Activated naive CD8-positive, alpha-beta T cell (primary cell): ENCODE results near the gene ADAMTS9.

ENCODE experiments used
- H3K27ac Mint-ChIP-seq: one replicate; pipeline ENCODE4 v1.8.0; 2021; ENCODE audit warnings: mixed read lengths
- H3K27me3 Mint-ChIP-seq: one replicate; pipeline ENCODE4 v1.8.0; 2021; ENCODE audit warnings: mixed read lengths
- H3K36me3 Mint-ChIP-seq: one replicate; pipeline ENCODE4 v1.8.0; 2021; ENCODE audit warnings: mixed read lengths
- H3K4me1 Mint-ChIP-seq: one replicate; pipeline ENCODE4 v1.8.0; 2021; ENCODE audit warnings: low read depth, mixed read lengths
- H3K4me3 Mint-ChIP-seq: one replicate; pipeline ENCODE4 v1.8.0; 2021; ENCODE audit warnings: mild to moderate bottlenecking, mixed read lengths
- H3K9me3 Mint-ChIP-seq: one replicate; pipeline ENCODE4 v1.8.0; 2021; ENCODE audit warnings: low read depth, mixed read lengths

The ADAMTS9 gene

DNA sequence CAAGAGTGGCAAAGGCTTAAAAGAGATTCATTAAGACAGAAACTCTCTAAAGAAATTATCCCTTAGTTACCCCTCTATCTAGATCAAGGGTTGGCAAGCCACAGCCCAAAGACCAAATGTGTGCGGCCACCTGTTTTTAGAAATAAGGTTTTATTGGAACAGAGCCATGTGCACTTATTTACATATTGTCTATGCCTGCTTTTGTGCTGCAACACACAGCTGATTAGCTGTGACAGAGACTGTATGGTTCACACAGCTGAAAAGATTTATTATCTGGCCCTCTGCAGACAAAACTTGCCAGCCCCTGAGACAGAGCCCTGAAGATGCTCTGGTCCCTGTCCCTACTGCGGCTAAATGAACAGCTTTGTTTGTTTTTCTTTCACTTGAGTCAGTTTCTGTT is 88.1 kb downstream of the ADAMTS9 start:
- Mint-ChIP-seq H3K27ac (no peak overlapping the region), H3K36me3 (no peaks in the 10 kb centered on the region), H3K4me3 (no peak overlapping the region), H3K27me3 (peaks cover 2% of the 10 kb centered on the region), H3K4me1 (no peaks in the 10 kb centered on the region), H3K9me3 (no peaks in the 10 kb centered on the region)

DNA sequence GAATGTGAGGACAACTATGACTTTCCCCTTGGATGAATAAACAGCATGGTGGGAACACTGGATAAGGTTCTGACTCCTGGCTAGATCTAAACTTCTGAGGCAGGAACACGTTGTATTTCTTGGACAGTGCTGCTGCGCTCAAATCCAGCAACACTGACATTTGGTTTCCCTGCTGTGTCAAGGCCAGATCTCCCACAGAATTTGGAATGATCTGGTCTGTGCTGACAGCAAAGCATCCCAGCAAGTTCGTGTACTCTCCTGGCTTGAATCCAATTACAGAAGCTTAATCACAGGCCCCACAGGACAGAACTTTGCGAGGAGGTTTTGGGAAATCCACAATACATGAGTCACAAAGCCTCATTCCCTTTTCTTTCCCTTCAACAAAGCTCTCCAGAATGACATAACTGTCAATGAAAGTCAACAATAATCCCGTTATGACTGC is 92.5 kb downstream of the ADAMTS9 start:
- no peak overlapping the region for H3K27ac Mint-ChIP-seq
- H3K4me1 Mint-ChIP-seq = no peaks in the 10 kb centered on the region
- H3K4me3 Mint-ChIP-seq = no peak overlapping the region
- H3K27me3 Mint-ChIP-seq = peaks cover 2% of the 10 kb centered on the region
- no peaks in the 10 kb centered on the region for H3K36me3 Mint-ChIP-seq
- H3K9me3 Mint-ChIP-seq = no peaks in the 10 kb centered on the region

DNA sequence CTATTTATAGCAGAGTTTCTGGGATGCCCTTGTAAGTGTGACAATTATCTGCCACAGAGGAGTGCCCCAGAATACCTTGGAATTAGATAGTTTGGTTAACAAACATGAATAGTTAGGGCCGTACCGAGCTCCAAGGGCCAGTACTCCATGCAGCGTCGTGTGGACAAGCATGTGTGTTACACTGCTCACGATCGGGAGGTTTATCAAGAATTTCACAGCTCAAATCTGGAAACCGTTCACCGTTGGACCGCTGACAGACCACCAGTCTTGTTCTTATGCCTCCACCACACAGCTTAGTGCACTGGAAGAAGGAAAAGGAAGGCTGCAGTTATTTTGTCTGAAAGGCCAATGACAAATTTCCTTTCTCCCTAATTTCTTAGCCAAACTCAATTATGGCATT is 93.7 kb downstream of the ADAMTS9 start:
- Mint-ChIP-seq H3K27me3 (peaks cover 2% of the 10 kb centered on the region), H3K4me1 (no peaks in the 10 kb centered on the region), H3K9me3 (no peaks in the 10 kb centered on the region), H3K4me3 (no peak overlapping the region), H3K36me3 (no peaks in the 10 kb centered on the region), H3K27ac (no peak overlapping the region)

DNA sequence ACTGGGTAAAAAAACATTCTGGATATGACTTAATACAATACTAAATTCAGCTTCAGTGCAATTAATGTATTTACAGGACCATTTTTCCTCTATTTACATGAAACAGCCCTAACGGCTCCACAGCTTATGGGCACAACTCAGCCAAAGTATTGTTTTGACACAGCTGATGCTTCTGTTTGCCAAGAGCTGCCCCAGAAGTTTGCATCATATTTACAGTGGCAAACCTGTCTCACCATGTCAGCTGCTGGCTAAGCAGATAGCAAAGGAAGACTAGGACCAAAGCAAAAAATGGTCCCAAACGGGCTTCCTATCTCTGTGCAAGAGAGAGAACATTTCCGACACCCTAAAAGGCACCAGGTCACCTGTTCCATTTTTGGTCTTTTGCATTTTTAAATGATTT is 94.5 kb downstream of the ADAMTS9 start:
- Mint-ChIP-seq H3K27me3 (peaks cover 2% of the 10 kb centered on the region), H3K36me3 (no peaks in the 10 kb centered on the region), H3K4me1 (no peaks in the 10 kb centered on the region), H3K4me3 (no peak overlapping the region), H3K27ac (no peak overlapping the region), H3K9me3 (no peaks in the 10 kb centered on the region)

DNA sequence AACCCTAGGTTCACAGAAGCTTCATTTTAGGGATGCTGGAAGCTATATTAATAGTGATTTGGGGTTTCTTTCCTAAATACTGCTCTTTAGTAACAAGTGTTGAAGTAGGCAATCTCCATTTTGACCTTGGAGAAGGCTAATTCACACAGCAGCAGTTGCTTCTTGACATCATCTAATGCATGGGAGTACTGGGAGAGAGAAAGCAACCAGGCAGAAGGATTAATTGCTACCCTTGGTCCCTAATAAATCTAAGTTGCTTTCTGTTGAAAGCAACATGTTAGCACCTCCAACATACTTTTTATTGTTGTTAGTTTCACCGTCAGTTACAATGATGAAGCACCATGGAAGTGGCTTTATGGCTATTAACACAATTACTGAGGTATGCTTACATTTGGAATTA is 96.2 kb downstream of the ADAMTS9 start:
- no peaks in the 10 kb centered on the region for H3K4me1 Mint-ChIP-seq
- no peak overlapping the region for H3K4me3 Mint-ChIP-seq
- peaks cover 2% of the 10 kb centered on the region for H3K27me3 Mint-ChIP-seq
- no peaks in the 10 kb centered on the region for H3K36me3 Mint-ChIP-seq
- no peaks in the 10 kb centered on the region for H3K9me3 Mint-ChIP-seq
- H3K27ac Mint-ChIP-seq = no peak overlapping the region

DNA sequence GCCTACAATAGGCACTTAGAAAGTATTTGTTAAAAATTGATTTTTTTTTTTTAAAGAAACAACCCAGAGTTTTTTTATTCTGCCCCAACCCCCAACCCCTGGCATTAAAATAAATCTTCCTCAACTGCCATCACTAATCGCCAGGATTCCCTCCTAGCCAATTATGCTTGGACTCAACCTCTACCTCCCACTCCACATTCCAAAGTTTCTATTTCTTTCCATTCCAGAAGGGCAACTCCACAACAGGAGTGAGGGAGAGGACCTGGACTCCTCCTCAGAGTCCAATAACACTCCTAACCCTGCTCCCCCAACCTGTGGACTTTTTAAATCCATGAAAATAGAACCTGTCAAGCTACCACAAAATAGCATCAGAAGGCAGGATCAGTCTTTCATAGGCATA is 99.4 kb downstream of the ADAMTS9 start:
- no peaks in the 10 kb centered on the region for H3K9me3 Mint-ChIP-seq
- H3K4me3 Mint-ChIP-seq = no peak overlapping the region
- H3K27ac Mint-ChIP-seq = no peak overlapping the region
- peaks cover 3% of the 10 kb centered on the region for H3K27me3 Mint-ChIP-seq
- no peaks in the 10 kb centered on the region for H3K4me1 Mint-ChIP-seq
- H3K36me3 Mint-ChIP-seq = no peaks in the 10 kb centered on the region

DNA sequence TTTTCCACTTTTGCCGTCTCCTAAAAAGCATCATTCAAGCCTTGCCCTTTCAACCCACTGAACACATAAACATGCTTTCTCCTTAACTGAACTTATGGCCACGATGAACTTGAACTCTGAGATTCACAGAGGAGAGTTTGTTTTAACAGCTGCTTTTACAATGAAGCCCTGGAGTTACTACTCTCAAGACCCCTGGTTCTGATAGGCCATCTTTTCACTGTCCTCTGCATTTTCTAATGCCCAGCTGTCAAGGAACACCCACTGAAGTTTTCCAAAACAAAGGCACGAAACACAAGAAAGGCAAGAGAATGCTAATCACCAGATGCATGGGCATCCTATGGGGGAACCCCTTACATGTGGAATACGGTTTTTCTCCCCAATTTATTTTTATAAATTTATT is 100.8 kb downstream of the ADAMTS9 start:
- H3K4me1 Mint-ChIP-seq = no peaks in the 10 kb centered on the region
- no peak overlapping the region for H3K27ac Mint-ChIP-seq
- peaks cover 3% of the 10 kb centered on the region for H3K27me3 Mint-ChIP-seq
- no peaks in the 10 kb centered on the region for H3K9me3 Mint-ChIP-seq
- no peaks in the 10 kb centered on the region for H3K36me3 Mint-ChIP-seq
- H3K4me3 Mint-ChIP-seq = no peak overlapping the region

DNA sequence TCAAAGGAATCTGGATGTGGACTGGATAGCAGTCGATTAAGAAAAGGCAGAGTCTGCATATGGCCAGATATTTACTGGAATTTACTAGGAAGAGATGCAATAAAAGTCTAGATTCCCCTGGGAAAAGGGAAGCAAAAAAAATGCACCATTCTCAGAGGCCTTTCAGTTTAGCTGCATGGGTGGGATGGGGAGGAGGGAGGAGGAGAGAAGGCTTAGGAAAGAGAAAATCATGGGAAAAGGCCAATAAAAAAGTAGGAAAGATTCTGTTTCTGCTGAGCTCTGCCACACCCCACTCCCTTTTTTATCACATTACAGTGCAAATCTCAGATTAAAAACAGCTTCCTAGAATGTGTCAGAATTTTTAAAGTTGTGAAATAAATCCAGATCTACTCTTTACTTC is 103.6 kb downstream of the ADAMTS9 start:
- Mint-ChIP-seq H3K4me1 (no peaks in the 10 kb centered on the region), H3K4me3 (no peak overlapping the region), H3K27me3 (peaks cover 3% of the 10 kb centered on the region), H3K36me3 (no peaks in the 10 kb centered on the region), H3K9me3 (no peaks in the 10 kb centered on the region), H3K27ac (no peak overlapping the region)

DNA sequence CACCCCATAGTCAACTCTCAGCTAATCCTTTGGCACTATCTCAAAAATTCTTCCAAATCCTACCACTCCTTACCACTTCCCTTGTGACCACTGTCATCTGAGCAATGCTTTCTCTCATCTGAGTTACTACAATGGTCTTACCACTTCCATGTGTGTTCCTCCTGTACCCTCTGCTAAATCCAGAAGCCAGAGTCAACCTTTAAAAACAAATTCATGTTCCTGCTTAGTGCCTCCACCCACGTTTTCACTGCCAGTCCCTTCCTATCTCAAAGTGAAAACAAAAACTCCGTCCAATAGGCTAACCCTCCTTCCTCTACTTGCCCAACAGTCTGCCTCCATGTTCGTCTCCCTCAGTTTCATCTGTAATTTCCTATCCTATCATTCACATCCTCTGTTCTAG is 109.0 kb downstream of the ADAMTS9 start:
- Mint-ChIP-seq H3K4me3 (no peak overlapping the region), H3K36me3 (no peaks in the 10 kb centered on the region), H3K9me3 (no peaks in the 10 kb centered on the region), H3K27me3 (no peaks in the 10 kb centered on the region), H3K4me1 (no peaks in the 10 kb centered on the region), H3K27ac (no peak overlapping the region)

DNA sequence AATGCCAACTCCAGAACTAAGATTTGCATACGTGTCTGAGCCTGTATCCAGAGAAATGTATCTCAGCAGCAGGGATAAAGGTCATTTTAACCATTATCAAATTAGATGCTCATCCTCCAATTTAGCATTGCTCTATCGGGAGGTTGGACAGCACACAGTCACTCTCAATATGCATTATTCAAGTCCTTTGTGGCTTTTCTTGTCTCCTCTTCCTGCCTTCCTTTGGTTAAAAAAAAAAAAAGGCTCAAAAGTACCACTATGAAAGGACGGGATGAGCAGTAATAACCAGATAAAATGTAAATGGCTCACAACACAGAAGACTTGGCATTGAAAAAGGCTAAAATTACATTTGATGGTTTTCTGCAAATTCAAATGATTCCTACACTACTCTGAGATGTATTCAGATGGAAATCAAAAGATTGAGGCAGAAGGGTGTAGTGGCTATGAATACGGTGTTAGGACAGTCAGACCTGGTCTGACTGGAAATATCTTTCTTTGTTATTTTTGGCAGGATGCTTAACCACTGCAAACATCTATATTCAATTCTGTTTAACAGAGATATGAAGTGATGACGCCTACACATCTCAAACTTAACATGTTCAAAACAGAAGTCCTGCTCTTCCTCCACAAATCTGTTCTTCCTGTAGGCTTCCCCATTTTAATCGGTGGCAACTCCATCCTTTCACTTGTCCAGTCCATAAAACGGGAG is 109.6 kb downstream of the ADAMTS9 start:
- Mint-ChIP-seq H3K27me3 (no peaks in the 10 kb centered on the region), H3K36me3 (no peaks in the 10 kb centered on the region), H3K4me1 (no peaks in the 10 kb centered on the region), H3K9me3 (no peaks in the 10 kb centered on the region), H3K4me3 (no peak overlapping the region), H3K27ac (no peak overlapping the region)

DNA sequence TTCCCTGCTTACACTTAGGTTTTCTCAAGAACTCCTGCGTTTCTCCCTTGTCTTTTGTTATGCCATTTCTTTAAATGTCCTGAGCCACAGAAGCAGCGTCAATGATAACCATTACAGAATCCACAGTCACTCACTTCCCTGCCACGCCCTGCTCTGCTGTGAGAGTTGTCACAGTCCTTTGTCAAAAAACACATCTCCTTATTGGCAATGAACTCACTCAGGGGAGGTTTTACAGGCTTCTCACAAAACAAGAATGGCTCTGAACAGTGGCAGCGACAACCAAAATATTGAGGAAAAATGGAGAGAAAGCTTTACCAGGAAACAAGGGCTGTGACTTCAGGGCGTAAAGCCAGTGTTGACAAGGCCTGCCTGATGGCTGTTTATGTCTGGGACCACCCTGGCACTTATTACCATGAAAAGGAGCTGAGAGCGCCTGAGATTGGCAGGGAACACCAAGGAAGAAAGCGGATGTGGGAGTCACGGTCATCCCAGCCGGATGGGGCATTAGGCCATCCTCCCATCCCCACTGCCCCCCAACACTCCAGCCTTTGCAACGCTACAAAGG is 111.5 kb downstream of the ADAMTS9 start:
- Mint-ChIP-seq H3K9me3 (no peaks in the 10 kb centered on the region), H3K27ac (no peak overlapping the region), H3K4me3 (no peak overlapping the region), H3K36me3 (no peaks in the 10 kb centered on the region), H3K27me3 (no peaks in the 10 kb centered on the region), H3K4me1 (no peaks in the 10 kb centered on the region)

DNA sequence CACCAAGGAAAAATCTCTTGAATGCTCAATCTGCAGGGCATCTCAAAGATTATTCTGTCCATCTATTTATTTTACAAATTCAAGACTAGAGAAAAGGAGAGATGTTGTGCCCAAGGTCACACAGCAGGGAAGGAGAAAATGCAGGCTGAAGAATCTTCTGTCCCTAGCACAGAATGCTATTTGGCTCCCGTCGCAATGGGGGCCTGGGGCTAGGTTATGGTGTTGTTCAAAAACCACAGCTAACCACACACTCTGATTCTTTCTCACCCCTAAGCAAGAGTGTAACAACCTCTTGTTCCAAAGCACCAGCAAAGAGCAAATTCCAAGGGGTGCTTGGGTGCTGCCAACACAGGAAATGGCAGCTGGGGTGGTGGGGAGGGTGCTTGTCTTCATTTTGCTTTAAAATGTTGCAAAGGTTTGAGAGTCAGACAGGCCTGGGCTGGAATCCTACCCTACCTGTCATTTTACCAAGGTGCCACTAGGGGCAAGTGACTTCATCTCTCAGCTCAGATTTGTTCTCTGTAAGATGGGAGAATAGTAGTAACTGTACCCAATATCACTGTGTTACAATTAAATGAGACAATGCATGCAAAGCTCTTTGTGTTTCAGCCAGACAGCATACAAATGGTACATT is 112.5 kb downstream of the ADAMTS9 start:
- Mint-ChIP-seq H3K27ac (no peak overlapping the region), H3K4me1 (no peaks in the 10 kb centered on the region), H3K4me3 (no peak overlapping the region), H3K36me3 (no peaks in the 10 kb centered on the region), H3K9me3 (no peaks in the 10 kb centered on the region), H3K27me3 (no peaks in the 10 kb centered on the region)

DNA sequence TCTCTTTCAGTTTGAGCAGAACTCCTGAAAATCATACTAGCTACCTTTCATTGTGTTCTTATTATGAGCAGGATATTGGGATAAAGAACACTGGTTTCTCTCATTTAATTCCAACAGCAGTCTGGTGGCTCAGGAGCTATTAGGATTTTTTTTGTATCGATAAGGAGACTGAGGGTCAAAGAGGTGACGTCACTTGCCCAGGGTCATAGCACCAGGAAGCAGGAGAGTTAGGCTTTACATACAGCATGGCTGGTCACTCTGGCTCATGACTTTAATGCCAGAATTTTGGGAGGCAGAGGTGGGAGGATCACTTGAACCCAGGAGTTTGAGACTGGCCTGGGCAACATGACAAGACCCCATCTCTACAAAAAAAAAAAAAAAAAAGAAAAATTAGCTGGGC is 113.6 kb downstream of the ADAMTS9 start:
- Mint-ChIP-seq H3K36me3 (no peaks in the 10 kb centered on the region), H3K9me3 (no peaks in the 10 kb centered on the region), H3K4me3 (no peak overlapping the region), H3K4me1 (no peaks in the 10 kb centered on the region), H3K27ac (no peak overlapping the region), H3K27me3 (no peaks in the 10 kb centered on the region)

DNA sequence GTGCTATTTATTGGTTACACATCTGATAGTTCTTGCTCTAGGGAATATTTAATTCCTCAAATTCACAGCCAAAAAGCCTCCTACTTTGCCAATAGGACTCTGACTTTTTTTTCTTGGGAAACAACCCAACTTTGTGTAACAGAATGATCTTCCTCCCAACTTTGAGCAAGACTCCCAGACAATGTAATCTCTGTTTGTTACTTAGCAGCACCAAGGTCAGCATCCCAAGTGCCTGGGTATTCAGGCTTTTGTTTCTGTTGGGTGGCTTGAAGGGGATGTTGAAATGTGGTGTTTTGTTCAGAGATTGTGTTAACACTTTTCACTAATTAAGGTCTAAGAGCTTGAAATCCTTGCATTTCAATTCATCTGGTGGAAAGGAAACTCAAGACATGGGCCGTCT is 115.8 kb downstream of the ADAMTS9 start:
- Mint-ChIP-seq H3K27ac (no peak overlapping the region), H3K36me3 (no peaks in the 10 kb centered on the region), H3K9me3 (no peaks in the 10 kb centered on the region), H3K4me1 (no peaks in the 10 kb centered on the region), H3K4me3 (no peak overlapping the region), H3K27me3 (peaks cover under 1% of the 10 kb centered on the region)

DNA sequence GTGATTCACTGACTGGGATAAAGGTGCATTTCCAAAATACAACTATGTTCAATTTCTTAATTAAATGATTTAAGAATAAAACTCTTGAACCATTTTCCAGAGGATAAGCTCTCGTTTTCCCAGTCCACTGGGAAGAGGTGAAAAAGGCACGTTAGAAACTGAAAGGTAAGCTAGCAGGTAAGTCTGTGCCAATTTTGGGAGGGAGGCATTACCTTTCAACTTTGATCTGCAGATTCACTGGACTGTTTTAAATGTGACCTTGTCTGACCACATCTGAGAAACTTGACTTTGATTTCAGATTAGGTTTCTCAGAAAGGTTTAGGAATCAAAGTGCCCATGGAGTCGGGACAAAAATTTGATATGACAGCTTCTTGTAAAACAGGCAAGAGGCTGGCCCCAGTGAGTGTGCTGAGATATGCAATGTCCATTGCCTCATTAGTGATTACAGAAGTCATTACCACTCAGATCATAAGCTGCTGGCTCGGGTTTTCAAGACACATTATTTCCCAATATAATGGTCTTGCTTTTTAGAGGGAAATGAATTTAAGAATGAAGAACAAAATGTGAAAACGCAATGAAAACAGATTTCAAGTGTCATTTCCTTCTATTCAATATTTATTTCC is 118.8 kb downstream of the ADAMTS9 start:
- H3K9me3 Mint-ChIP-seq = no peaks in the 10 kb centered on the region
- H3K36me3 Mint-ChIP-seq = no peaks in the 10 kb centered on the region
- no peaks in the 10 kb centered on the region for H3K4me1 Mint-ChIP-seq
- no peak overlapping the region for H3K27ac Mint-ChIP-seq
- peaks cover 2% of the 10 kb centered on the region for H3K27me3 Mint-ChIP-seq
- H3K4me3 Mint-ChIP-seq = no peak overlapping the region
